ENCODE measurements around the gene GABPB1. TPM values are rescaled to one million over a fixed set of nuclear protein-coding genes. Genes with fewer than 3 reads are reported as not detected.

GABPB1 gene
- total RNA-seq, 1 experiment from 2014 or later = 38.5 TPM

- Mint-ChIP-seq H3K4me3 (ENCODE audit: unreplicated experiment) (no peak overlapping the region), H3K4me1 (ENCODE audit: insufficient read depth, unreplicated experiment) (peaks cover 6% of the 10 kb centered on the region), H3K9me3 (ENCODE audit: unreplicated experiment) (no peaks in the 10 kb centered on the region), H3K27me3 (ENCODE audit: insufficient read depth, unreplicated experiment) (no peaks in the 10 kb centered on the region), H3K36me3 (ENCODE audit: insufficient read depth, unreplicated experiment) (peaks cover 70% of the 10 kb centered on the region), H3K27ac (ENCODE audit: low read depth, unreplicated experiment) (peak overlapping the region; percentile 61)
- no peak for DNase-seq (ENCODE audit: unreplicated experiment)
- no peak for TF ChIP-seq CTCF (IDR thresholded peaks at IDR 0.05; ENCODE audit: unreplicated experiment)
- no TSS peak for BruUV-seq (replicated peaks)
- POLR2A ChIA-PET = interaction anchor here (1.3 to 2.6 kb wide), 4 partner anchors 8 to 17 kb away, joined by 3 to 10 read pairs (median 7); partner anchors contain the start of gene GABPB1
- CTCF ChIA-PET = no interaction called here
- intact Hi-C loops (cut with micrococcal nuclease) = no loop called here
Observed at GRCh38 chr15:50363612-50364011, 8.6 kb upstream of the GABPB1 start.

GRCh38 chr15:50361756-50362155, 6.8 kb upstream of the GABPB1 start:
- TF ChIP-seq CTCF (IDR thresholded peaks at IDR 0.05; ENCODE audit: unreplicated experiment) = no peak
- intact Hi-C loops (cut with micrococcal nuclease) = no loop called here
- no TSS peak for BruUV-seq (replicated peaks)
- no peak overlapping the region for H3K4me3 Mint-ChIP-seq (ENCODE audit: unreplicated experiment)
- H3K27me3 Mint-ChIP-seq (ENCODE audit: insufficient read depth, unreplicated experiment) = no peaks in the 10 kb centered on the region
- ChIA-PET POLR2A (interaction anchor here (0.7 to 2.6 kb wide), 2 partner anchors 8 to 13 kb away, joined by 3 to 10 read pairs; no protein-coding TSS in a partner anchor), CTCF (no interaction called here)
- H3K36me3 Mint-ChIP-seq (ENCODE audit: insufficient read depth, unreplicated experiment) = peaks cover 88% of the 10 kb centered on the region
- DNase-seq (ENCODE audit: unreplicated experiment) = no peak
- no peak overlapping the region for H3K27ac Mint-ChIP-seq (ENCODE audit: low read depth, unreplicated experiment)
- H3K4me1 Mint-ChIP-seq (ENCODE audit: insufficient read depth, unreplicated experiment) = peaks cover 10% of the 10 kb centered on the region
- H3K9me3 Mint-ChIP-seq (ENCODE audit: unreplicated experiment) = no peaks in the 10 kb centered on the region

- Mint-ChIP-seq H3K27me3 (ENCODE audit: insufficient read depth, unreplicated experiment) (no peaks in the 10 kb centered on the region), H3K4me1 (ENCODE audit: insufficient read depth, unreplicated experiment) (peaks cover 17% of the 10 kb centered on the region), H3K9me3 (ENCODE audit: unreplicated experiment) (no peaks in the 10 kb centered on the region), H3K27ac (ENCODE audit: low read depth, unreplicated experiment) (no peak overlapping the region), H3K36me3 (ENCODE audit: insufficient read depth, unreplicated experiment) (peaks cover 87% of the 10 kb centered on the region), H3K4me3 (ENCODE audit: unreplicated experiment) (no peak overlapping the region)
- POLR2A ChIA-PET = interaction anchor here (0.7 to 2.3 kb wide), 5 partner anchors 10 to 67 kb away, joined by 3 to 11 read pairs (median 5); no protein-coding TSS in a partner anchor
- intact Hi-C loops (cut with micrococcal nuclease) = loop anchor here (2.0 kb wide), 2 partner anchors 66 to 550 kb away; partner anchors contain the start of genes AP4E1 and USP8
- peak; percentile 57 for DNase-seq (ENCODE audit: unreplicated experiment)
- peak; percentile 21 for TF ChIP-seq CTCF (IDR thresholded peaks at IDR 0.05; ENCODE audit: unreplicated experiment)
- CTCF ChIA-PET = interaction anchor here (0.7 to 1.5 kb wide), 2 partner anchors 19 to 66 kb away, joined by 4 read pairs; partner anchors contain the start of gene USP8
- no TSS peak for BruUV-seq (replicated peaks)
Observed at GRCh38 chr15:50358845-50359244, 3.8 kb upstream of the GABPB1 start.

GRCh38 chr15:50355980-50356379, 982 bp upstream of the GABPB1 start:
- H3K4me3 Mint-ChIP-seq (ENCODE audit: unreplicated experiment) = peak overlapping the region; percentile 94
- H3K4me1 Mint-ChIP-seq (ENCODE audit: insufficient read depth, unreplicated experiment) = peaks cover 20% of the 10 kb centered on the region
- DNase-seq (ENCODE audit: unreplicated experiment) = no peak
- BruUV-seq (replicated peaks) = no TSS peak
- peak overlapping the region; percentile 98 for H3K27ac Mint-ChIP-seq (ENCODE audit: low read depth, unreplicated experiment)
- intact Hi-C loops (cut with micrococcal nuclease) = no loop called here
- H3K27me3 Mint-ChIP-seq (ENCODE audit: insufficient read depth, unreplicated experiment) = no peaks in the 10 kb centered on the region
- ChIA-PET POLR2A (interaction anchor here (0.7 to 7.9 kb wide), 19 partner anchors 13 to 1478 kb away, joined by 3 to 142 read pairs (median 6); partner anchors contain the start of genes AP4E1, COPS2, DTWD1 and EID1), CTCF (interaction anchor here (0.6 to 1.0 kb wide), 4 partner anchors 20 to 1174 kb away, joined by 3 to 5 read pairs (median 3); no protein-coding TSS in a partner anchor)
- no peak for TF ChIP-seq CTCF (IDR thresholded peaks at IDR 0.05; ENCODE audit: unreplicated experiment)
- no peaks in the 10 kb centered on the region for H3K9me3 Mint-ChIP-seq (ENCODE audit: unreplicated experiment)
- peaks cover 76% of the 10 kb centered on the region for H3K36me3 Mint-ChIP-seq (ENCODE audit: insufficient read depth, unreplicated experiment)
